Astrocyte of the cerebellum (primary cell): ENCODE data around the gene KCNAB1.

Experiments
- DNase-seq: peaks from one replicate; pipeline ENCODE4 v3.0.0-alpha.2; 2011; ENCODE audit warnings: low read depth
- H3K4me3 ChIP-seq: 2 replicates; pipeline ENCODE4 v1.5.1; 2011; ENCODE audit warnings: mild to moderate bottlenecking, low read depth, low read length, moderate library complexity
- CTCF ChIP-seq: IDR thresholded peaks from 2 replicates; pipeline ENCODE4 v1.5.1; 2012; ENCODE audit warnings: low read length, low read depth, moderate library complexity, mild to moderate bottlenecking; ENCODE audit errors: missing control alignments
- in situ Hi-C: cut with HindIII; loops from 2 replicates; pipeline ENCODE4 v1.10.0; 2017; ENCODE audit warnings: low sequenced_read_pairs

The KCNAB1 gene

DNA sequence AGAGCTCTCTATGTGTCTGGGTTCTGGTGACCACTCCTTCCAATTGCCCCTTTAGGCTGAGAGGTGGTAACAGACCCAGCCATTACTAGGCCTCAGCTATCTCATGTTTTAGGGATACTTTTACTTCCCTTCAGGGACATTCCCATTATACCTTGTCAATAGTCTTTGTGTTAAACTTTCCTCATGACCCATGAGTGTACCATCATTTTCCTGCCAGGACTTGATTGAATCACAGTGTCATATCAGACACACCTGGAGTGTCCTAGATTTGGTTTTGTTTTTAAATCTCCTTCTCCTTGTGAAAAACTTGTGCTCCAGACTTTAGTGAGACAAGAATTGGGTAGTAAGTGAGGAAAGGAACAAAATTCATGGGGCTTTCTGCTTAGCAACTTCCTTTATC lies 136.6 kb downstream of the KCNAB1 start:
- no peak overlapping the region for H3K4me3 ChIP-seq
- TF ChIP-seq CTCF, result no peak
- in situ Hi-C loops, result no loop called here
- no peak for DNase-seq

GRCh38 chr3:156258301-156258700 lies 137.9 kb downstream of the KCNAB1 start:
- H3K4me3 ChIP-seq, result no peak overlapping the region
- in situ Hi-C loops, result no loop called here
- no peak for TF ChIP-seq CTCF
- no peak for DNase-seq

DNA sequence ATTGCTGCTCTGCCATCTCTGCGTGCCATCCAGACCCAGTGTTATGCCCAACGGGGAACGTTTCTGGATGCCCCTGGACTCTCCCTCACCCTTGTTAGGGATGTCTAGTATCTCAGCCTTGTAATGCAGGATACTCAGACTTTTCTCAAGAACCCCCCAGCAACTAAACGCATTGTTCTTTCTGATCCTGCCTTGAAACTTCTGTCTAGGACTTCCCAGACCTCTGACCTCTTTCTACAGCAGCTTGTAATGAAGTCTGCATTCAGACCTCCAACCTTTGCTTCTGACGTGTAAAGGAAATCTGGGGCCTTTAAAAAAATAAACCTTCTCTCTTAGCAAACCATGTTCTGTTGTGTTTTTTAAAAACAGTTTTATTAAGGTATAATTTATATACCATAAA lies 139.5 kb downstream of the KCNAB1 start:
- no peak for TF ChIP-seq CTCF
- in situ Hi-C loops, result no loop called here
- DNase-seq, result no peak
- no peak overlapping the region for H3K4me3 ChIP-seq

GRCh38 chr3:156260331-156260730 lies 140.0 kb downstream of the KCNAB1 start:
- in situ Hi-C loops, result no loop called here
- H3K4me3 ChIP-seq, result no peak overlapping the region
- no peak for TF ChIP-seq CTCF
- no peak for DNase-seq

DNA sequence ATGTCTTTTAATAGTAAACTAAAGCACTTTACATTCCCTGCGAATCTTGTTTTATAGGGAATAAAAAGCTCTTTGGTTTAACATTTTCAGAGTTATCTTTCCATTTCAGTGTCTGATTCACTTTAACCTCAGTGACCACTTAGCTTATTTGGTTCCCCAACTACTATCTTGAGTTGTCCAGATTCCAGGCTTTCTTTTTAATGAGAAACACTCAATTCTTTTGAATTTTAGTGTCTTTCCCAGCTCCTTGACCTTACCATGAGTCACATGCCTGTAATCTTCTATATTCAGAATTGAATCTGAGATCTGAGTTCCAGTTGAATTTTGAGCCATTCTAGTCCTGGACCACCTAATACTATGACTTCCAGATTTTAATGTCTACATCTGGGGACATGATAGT lies 144.4 kb downstream of the KCNAB1 start:
- DNase-seq, result no peak
- no peak overlapping the region for H3K4me3 ChIP-seq
- in situ Hi-C loops, result no loop called here
- TF ChIP-seq CTCF, result no peak

- no peak overlapping the region for H3K4me3 ChIP-seq
- TF ChIP-seq CTCF, result no peak
- in situ Hi-C loops, result no loop called here
- no peak for DNase-seq
Measured at GRCh38 chr3:156271508-156271907, 151.1 kb downstream of the KCNAB1 start.
